T-cell (primary cell): ENCODE results near the gene CBX7. TPM values are rescaled to one million over a fixed set of nuclear protein-coding genes. Genes with fewer than 3 reads are reported as not detected.
A peak's percentile ranks its signal among the peaks of the same experiment; 100 is the strongest.

Source experiments
- ATAC-seq, 4 experiments: fragments of 200-7000 bp in 3 of 4; fragments of 150-1000 bp in 1 of 4; cut with Tn5 transposase; replicated peaks in 1 of 4; 1 replicate in 3 of 4; 2 replicates in 1 of 4; pipeline ENCODE4 v1.10.0; 2021; ENCODE audit warnings: moderate library complexity in 3 of 4, mild to moderate bottlenecking in 2 of 4, moderate number of reproducible peaks in 1 of 4
- CTCF ChIA-PET, 2 donors: fragments of 300-600 bp; sonication (Branson Sonifier 250); formaldehyde crosslinking; loops; one replicate each; lab custom pipeline; 2022; ENCODE audit warnings: antibody characterized with exemption in 2 of 2; lab: Charles Lee
- POLR2A ChIA-PET, 2 donors: fragments of 300-600 bp; sonication (Branson Sonifier 250); formaldehyde crosslinking; loops; one replicate each; lab custom pipeline; 2022; ENCODE audit warnings: antibody characterized with exemption in 2 of 2; lab: Charles Lee
- DNase-seq, 35 experiments: peaks; one replicate each; pipeline versions ENCODE4 v3.0.0 to v3.0.0-alpha.2; 2013 to 2023
- H3K27ac ChIP-seq: one replicate; pipeline ENCODE4 v1.5.1; 2013; ENCODE audit warnings: low read length
- H3K27me3 ChIP-seq, 2 experiments: replicated peaks in 1 of 2; 1 replicate in 1 of 2; 2 replicates in 1 of 2; pipeline versions ENCODE4 v1.6.1 to v1.7.0; 2013; ENCODE audit warnings: low read length in 1 of 2, mixed read lengths in 1 of 2; ENCODE audit not compliant: control insufficient read depth in 2 of 2, insufficient read depth in 2 of 2; ENCODE audit errors: extremely low read depth in 1 of 2
- H3K36me3 ChIP-seq, 2 donors: 1 replicate in 1 of 2; 2 replicates in 1 of 2; pipeline versions ENCODE4 v1.6.1 to v1.7.0; 2013; ENCODE audit warnings: low read length in 1 of 2; ENCODE audit not compliant: control insufficient read depth in 2 of 2, insufficient read depth in 1 of 2; ENCODE audit errors: extremely low read depth in 1 of 2
- H3K4me1 ChIP-seq, 2 experiments: 1 replicate in 1 of 2; 2 replicates in 1 of 2; pipeline versions ENCODE4 v1.6.1 to v1.7.0; 2013; ENCODE audit warnings: low read length in 2 of 2, mixed read lengths in 1 of 2; ENCODE audit not compliant: insufficient read depth in 2 of 2, control insufficient read depth in 1 of 2; ENCODE audit errors: extremely low read depth in 1 of 2
- H3K4me3 ChIP-seq, 2 donors: 1 replicate in 1 of 2; 2 replicates in 1 of 2; pipeline versions ENCODE4 v1.5.1 to v1.7.0; 2013; ENCODE audit warnings: mild to moderate bottlenecking in 2 of 2, low read length in 1 of 2, moderate library complexity in 1 of 2; ENCODE audit not compliant: control insufficient read depth in 1 of 2; ENCODE audit errors: extremely low read depth in 1 of 2
- H3K9me3 ChIP-seq: 2 replicates; pipeline ENCODE4 v1.7.0; 2013
- H3K27ac Mint-ChIP-seq, 2 donors: one replicate each; pipeline ENCODE4 v1.8.0; 2020 to 2021; ENCODE audit warnings: mild to moderate bottlenecking in 2 of 2, mixed read lengths in 2 of 2
- H3K27me3 Mint-ChIP-seq, 2 donors: one replicate each; pipeline ENCODE4 v1.8.0; 2021 to 2022; ENCODE audit warnings: mixed read lengths in 2 of 2
- H3K36me3 Mint-ChIP-seq: one replicate; pipeline ENCODE4 v1.8.0; 2021; ENCODE audit warnings: mixed read lengths
- H3K4me1 Mint-ChIP-seq, 3 donors: one replicate each; pipeline ENCODE4 v1.8.0; 2020 to 2022; ENCODE audit warnings: mixed read lengths in 3 of 3, mild to moderate bottlenecking in 1 of 3
- H3K4me3 Mint-ChIP-seq, 3 donors: one replicate each; pipeline ENCODE4 v1.8.0; 2020 to 2022; ENCODE audit warnings: mild to moderate bottlenecking in 3 of 3, mixed read lengths in 3 of 3, moderate library complexity in 3 of 3
- H3K9me3 Mint-ChIP-seq, 3 donors: one replicate each; pipeline ENCODE4 v1.8.0; 2020 to 2022; ENCODE audit warnings: mixed read lengths in 3 of 3
- WGBS: methylation state at CpG from one replicate; pipeline ENCODE4 v1.1.5; 2013; ENCODE audit warnings: missing lambda C conversion rate; ENCODE audit not compliant: insufficient coverage; 5-methylcytosine and 5-hydroxymethylcytosine counted together
- total RNA-seq, 35 experiments: library from RNA in 6 of 35; stranded (reverse) in 6 of 35; fragments of 120-200 nt in 1 of 35; gene quantifications; one replicate each; pipeline versions ENCODE4 v1.2.1 to v1.2.4 and lab custom pipeline; 2013 to 2026

The CBX7 gene
- total RNA-seq, 5 donors from 2014 or later (not counting 1 experiment from before 2014, with no cell fraction given): 67.4 to 160 (median 149) TPM

GRCh38 chr22:39115570-39115969 is 36.9 kb downstream of the CBX7 start:
- no peaks in the 10 kb centered on the region for H3K9me3 Mint-ChIP-seq
- no peak overlapping the region for H3K27ac ChIP-seq
- no peaks in the 10 kb centered on the region for H3K36me3 ChIP-seq
- no peaks in the 10 kb centered on the region for H3K27me3 Mint-ChIP-seq
- peaks cover 12 to 41% (median 25%) of the 10 kb centered on the region in 3 donors for H3K4me1 Mint-ChIP-seq
- peak overlapping the region in 1 of 2 donors; percentile 80 for H3K27ac Mint-ChIP-seq
- CTCF ChIA-PET: interaction anchor here (0.6 kb wide), 4 partner anchors 21 to 204 kb away, joined by 3 to 6 read pairs (median 4); no protein-coding TSS in a partner anchor
- ATAC-seq (no peak), DNase-seq (no peak)
- no CpG with 5 or more reads among the region's 2 CpGs for WGBS
- peaks cover 0 to 32% of the 10 kb centered on the region in 2 experiments for H3K4me1 ChIP-seq
- POLR2A ChIA-PET: interaction anchor here (0.5 to 0.6 kb wide), 2 partner anchors 72 to 294 kb away, joined by 3 to 5 read pairs; no protein-coding TSS in a partner anchor
- H3K4me3 ChIP-seq: no peak overlapping the region
- H3K36me3 Mint-ChIP-seq: no peaks in the 10 kb centered on the region
- no peaks in the 10 kb centered on the region for H3K27me3 ChIP-seq
- no peak overlapping the region for H3K4me3 Mint-ChIP-seq
- no peaks in the 10 kb centered on the region for H3K9me3 ChIP-seq

- Histone ChIP-seq H3K4me1 (peaks cover 0 to 32% of the 10 kb centered on the region in 2 experiments), H3K27me3 (no peaks in the 10 kb centered on the region), H3K9me3 (no peaks in the 10 kb centered on the region), H3K4me3 (no peak overlapping the region), H3K36me3 (no peaks in the 10 kb centered on the region), H3K27ac (no peak overlapping the region)
- Mint-ChIP-seq H3K4me1 (peaks cover 12 to 41% (median 25%) of the 10 kb centered on the region in 3 donors), H3K27me3 (no peaks in the 10 kb centered on the region), H3K4me3 (no peak overlapping the region), H3K36me3 (no peaks in the 10 kb centered on the region), H3K9me3 (no peaks in the 10 kb centered on the region), H3K27ac (no peak overlapping the region)
- ChIA-PET CTCF (interaction anchor here in 1 of 2 donors (0.6 to 1.2 kb wide), 5 partner anchors 21 to 291 kb away, joined by 3 to 6 read pairs (median 3); no protein-coding TSS in a partner anchor), POLR2A (interaction anchor here in 1 of 2 donors (0.6 kb wide), 1 partner anchor 22 kb away, joined by 9 read pairs; no protein-coding TSS in a partner anchor)
- ATAC-seq: no peak
- 88% methylated on average over 6 of the region's 6 CpGs for WGBS
- no peak for DNase-seq
These were observed 38.4 kb downstream of the CBX7 start for GRCh38 chr22:39114112-39114511.

- Mint-ChIP-seq H3K27me3 (no peaks in the 10 kb centered on the region), H3K9me3 (no peaks in the 10 kb centered on the region), H3K27ac (peak overlapping the region in 1 of 2 donors; percentile 8), H3K4me3 (no peak overlapping the region), H3K36me3 (no peaks in the 10 kb centered on the region), H3K4me1 (peaks cover 0 to 15% (median 4%) of the 10 kb centered on the region in 3 donors)
- H3K36me3 ChIP-seq: no peaks in the 10 kb centered on the region
- no peaks in the 10 kb centered on the region for H3K9me3 ChIP-seq
- ChIA-PET CTCF (no interaction called here), POLR2A (no interaction called here)
- no peaks in the 10 kb centered on the region for H3K27me3 ChIP-seq
- ATAC-seq: no peak
- H3K4me1 ChIP-seq: peaks cover 0 to 2% of the 10 kb centered on the region in 2 experiments
- no peak for DNase-seq
- H3K4me3 ChIP-seq: no peak overlapping the region
- no peak overlapping the region for H3K27ac ChIP-seq
- 89% methylated on average over 10 of the region's 15 CpGs for WGBS
These were observed 41.6 kb downstream of the CBX7 start for GRCh38 chr22:39110631-39111561.

GRCh38 chr22:39109361-39109760 is 43.1 kb downstream of the CBX7 start:
- Histone ChIP-seq H3K9me3 (no peaks in the 10 kb centered on the region), H3K4me1 (no peaks in the 10 kb centered on the region), H3K36me3 (no peaks in the 10 kb centered on the region), H3K27me3 (no peaks in the 10 kb centered on the region), H3K27ac (no peak overlapping the region), H3K4me3 (no peak overlapping the region)
- CTCF ChIA-PET: interaction anchor here in 1 of 2 donors (0.6 kb wide), 1 partner anchor 10 kb away, joined by 3 read pairs; no protein-coding TSS in a partner anchor
- no peaks in the 10 kb centered on the region for H3K27me3 Mint-ChIP-seq
- WGBS: 85% methylated on average over 7 of the region's 9 CpGs
- H3K9me3 Mint-ChIP-seq: no peaks in the 10 kb centered on the region
- ATAC-seq: no peak
- no peak for DNase-seq
- H3K4me1 Mint-ChIP-seq: peaks cover 0 to 6% (median 0%) of the 10 kb centered on the region in 3 donors
- no peaks in the 10 kb centered on the region for H3K36me3 Mint-ChIP-seq
- POLR2A ChIA-PET: no interaction called here
- no peak overlapping the region for H3K27ac Mint-ChIP-seq
- H3K4me3 Mint-ChIP-seq: no peak overlapping the region

GRCh38 chr22:39108487-39108886 is 44.0 kb downstream of the CBX7 start:
- DNase-seq (no peak), ATAC-seq (no peak)
- WGBS: no CpG with 5 or more reads among the region's 4 CpGs
- Histone ChIP-seq H3K27me3 (no peaks in the 10 kb centered on the region), H3K27ac (no peak overlapping the region), H3K9me3 (no peaks in the 10 kb centered on the region), H3K36me3 (no peaks in the 10 kb centered on the region), H3K4me3 (no peak overlapping the region), H3K4me1 (no peaks in the 10 kb centered on the region)
- Mint-ChIP-seq H3K27me3 (no peaks in the 10 kb centered on the region), H3K36me3 (no peaks in the 10 kb centered on the region), H3K27ac (no peak overlapping the region), H3K4me1 (peaks cover 0 to 6% (median 0%) of the 10 kb centered on the region in 3 donors), H3K9me3 (no peaks in the 10 kb centered on the region), H3K4me3 (no peak overlapping the region)
- ChIA-PET POLR2A (no interaction called here), CTCF (interaction anchor here in 1 of 2 donors (0.6 kb wide), 1 partner anchor 74 kb away, joined by 5 read pairs; no protein-coding TSS in a partner anchor)

- Histone ChIP-seq H3K27me3 (no peaks in the 10 kb centered on the region), H3K36me3 (no peaks in the 10 kb centered on the region), H3K4me3 (no peak overlapping the region), H3K9me3 (no peaks in the 10 kb centered on the region), H3K27ac (no peak overlapping the region), H3K4me1 (no peaks in the 10 kb centered on the region)
- Mint-ChIP-seq H3K4me3 (no peak overlapping the region), H3K4me1 (peaks cover 0 to 6% (median 0%) of the 10 kb centered on the region in 3 donors), H3K27me3 (no peaks in the 10 kb centered on the region), H3K27ac (no peak overlapping the region), H3K36me3 (no peaks in the 10 kb centered on the region), H3K9me3 (no peaks in the 10 kb centered on the region)
- DNase-seq: no peak
- CTCF ChIA-PET: interaction anchor here in 1 of 2 donors (0.5 kb wide), 1 partner anchor 136 kb away, joined by 6 read pairs; no protein-coding TSS in a partner anchor
- ATAC-seq: no peak
- WGBS: 95% methylated on average over 2 of the region's 2 CpGs
- POLR2A ChIA-PET: interaction anchor here in 1 of 2 donors (0.6 kb wide), 1 partner anchor 57 kb away, joined by 4 read pairs; no protein-coding TSS in a partner anchor
These were observed 46.2 kb downstream of the CBX7 start for GRCh38 chr22:39106326-39106725.
